ENCODE results near the gene ACAT2.
"Not testable (repeated sequence)": the region's sequence is repeated elsewhere in the genome, so short reads cannot be mapped to it uniquely, and the experiment has no call there.

ACAT2 gene

DNA sequence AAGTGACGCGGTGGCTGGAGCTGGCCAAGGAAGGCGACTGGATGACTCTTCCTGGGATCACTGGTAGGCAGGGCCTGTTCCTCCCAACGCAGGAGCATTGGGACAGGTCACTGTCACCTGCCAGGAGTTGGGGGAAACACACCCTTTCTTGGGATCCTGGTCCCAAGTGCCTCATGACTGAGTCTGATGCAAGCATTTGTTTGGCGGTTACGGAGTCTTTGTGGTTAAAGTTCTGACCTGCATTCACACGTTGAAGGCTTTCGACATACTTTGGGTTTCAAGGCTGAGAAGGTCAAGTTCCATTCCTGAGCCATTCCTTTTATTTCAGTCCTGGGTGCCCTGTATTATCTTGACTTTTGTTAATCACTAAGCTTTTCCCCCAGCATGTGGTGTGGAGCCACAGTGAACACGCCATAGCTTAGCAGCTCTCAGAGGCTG lies 44.2 kb downstream of the ACAT2 start:
- H3K9me3 ChIP-seq (ENCODE audit: insufficient read depth, low read length) = no peaks in the 10 kb centered on the region
- no peak for TF ChIP-seq YY1 (IDR thresholded peaks at IDR 0.05; ENCODE audit: insufficient read depth, insufficient read length)
- no peak for TF ChIP-seq SUZ12 (IDR thresholded peaks at IDR 0.05; ENCODE audit: extremely low read depth, insufficient read depth, insufficient read length)
- no peak for DNase-seq (ENCODE audit: low read depth, low spot score)

DNA sequence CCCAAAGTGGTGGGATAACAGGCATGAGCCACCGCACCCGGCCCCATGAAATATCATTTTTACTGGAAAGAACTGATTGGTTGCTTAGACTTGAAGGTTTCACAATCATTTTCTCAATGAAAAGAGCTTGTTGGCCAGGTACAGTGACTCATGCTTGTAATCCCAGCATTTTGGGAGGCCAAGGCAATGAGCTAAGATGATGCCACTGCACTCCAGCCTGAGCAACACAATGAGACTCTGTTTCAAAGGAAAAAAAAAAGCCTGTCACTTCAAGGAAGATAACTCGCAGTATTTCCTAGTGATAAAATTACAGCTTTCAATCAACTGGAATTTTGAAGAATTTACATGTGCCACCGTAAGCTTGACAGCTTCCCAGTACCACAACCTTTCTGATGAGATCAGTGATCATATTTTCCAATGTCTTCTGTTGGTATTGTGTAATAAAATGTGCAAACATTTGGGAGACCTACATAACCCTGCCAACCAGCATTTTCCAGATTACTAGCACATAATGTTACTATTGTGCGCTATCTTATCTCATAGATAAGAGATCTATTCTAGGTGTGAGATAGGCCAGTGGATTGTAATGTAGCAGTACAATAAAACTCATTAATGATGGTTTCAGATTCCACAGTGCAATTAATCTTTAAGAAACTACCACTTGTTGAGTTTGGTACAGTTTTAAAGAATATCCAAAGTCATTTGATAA lies 45.5 kb downstream of the ACAT2 start:
- no peak overlapping the region for H3K9ac ChIP-seq (ENCODE audit: insufficient read length, low read depth)
- TF ChIP-seq SUZ12 (IDR thresholded peaks at IDR 0.05; ENCODE audit: extremely low read depth, insufficient read depth, insufficient read length) (no peak), ZNF274 (IDR thresholded peaks at IDR 0.05; ENCODE audit: low read depth, low read length) (no peak), YY1 (IDR thresholded peaks at IDR 0.05; ENCODE audit: insufficient read depth, insufficient read length) (no peak)
- no peaks in the 10 kb centered on the region for H3K9me3 ChIP-seq (ENCODE audit: insufficient read depth, low read length)
- H3K4me1 ChIP-seq (ENCODE audit: insufficient read depth, insufficient read length) = no peaks in the 10 kb centered on the region
- DNase-seq (ENCODE audit: low read depth, low spot score) = no peak
- H3K4me3 ChIP-seq (ENCODE audit: insufficient read length, low read depth) = no peak overlapping the region
- H3K27me3 ChIP-seq (ENCODE audit: insufficient read depth, insufficient read length) = no peaks in the 10 kb centered on the region
- no peaks in the 10 kb centered on the region for H3K36me3 ChIP-seq (ENCODE audit: insufficient read depth, insufficient read length, low read length)

More for the DNA sequence above, 44.2 kb downstream of the ACAT2 start:
- Histone ChIP-seq H3K4me3 (ENCODE audit: insufficient read length, low read depth) (no peak overlapping the region), H3K4me1 (ENCODE audit: insufficient read depth, insufficient read length) (no peaks in the 10 kb centered on the region), H3K9ac (ENCODE audit: insufficient read length, low read depth) (no peak overlapping the region), H3K36me3 (ENCODE audit: insufficient read depth, insufficient read length, low read length) (no peaks in the 10 kb centered on the region), H3K27me3 (ENCODE audit: insufficient read depth, insufficient read length) (no peaks in the 10 kb centered on the region)

DNA sequence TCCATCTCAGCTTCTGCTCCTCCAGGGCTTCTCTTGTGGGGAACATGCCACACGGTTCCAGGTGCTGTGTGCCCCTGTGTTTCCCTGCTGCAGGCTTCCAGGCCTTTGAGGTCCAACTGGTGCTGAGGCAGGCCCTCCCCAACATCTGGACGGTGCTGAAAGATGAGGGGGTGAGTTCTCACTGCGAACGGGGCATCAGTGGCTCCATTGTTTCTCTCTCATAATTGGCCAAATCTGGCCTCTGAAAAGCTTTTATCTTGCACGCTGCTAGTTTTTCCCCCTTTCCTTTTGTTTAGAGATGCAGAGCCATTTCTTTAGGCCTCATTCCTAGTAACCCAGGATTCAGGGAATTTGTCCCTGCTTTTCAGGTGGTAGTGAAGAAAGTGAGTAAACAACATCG lies 46.8 kb downstream of the ACAT2 start:
- H3K4me3 ChIP-seq (ENCODE audit: insufficient read length, low read depth) = no peak overlapping the region
- H3K9me3 ChIP-seq (ENCODE audit: insufficient read depth, low read length) = no peaks in the 10 kb centered on the region
- no peaks in the 10 kb centered on the region for H3K36me3 ChIP-seq (ENCODE audit: insufficient read depth, insufficient read length, low read length)
- H3K9ac ChIP-seq (ENCODE audit: insufficient read length, low read depth) = no peak overlapping the region
- no peak for DNase-seq (ENCODE audit: low read depth, low spot score)
- no peaks in the 10 kb centered on the region for H3K27me3 ChIP-seq (ENCODE audit: insufficient read depth, insufficient read length)
- TF ChIP-seq ZNF274 (IDR thresholded peaks at IDR 0.05; ENCODE audit: low read depth, low read length) (no peak), YY1 (IDR thresholded peaks at IDR 0.05; ENCODE audit: insufficient read depth, insufficient read length) (no peak), SUZ12 (IDR thresholded peaks at IDR 0.05; ENCODE audit: extremely low read depth, insufficient read depth, insufficient read length) (no peak)
- H3K4me1 ChIP-seq (ENCODE audit: insufficient read depth, insufficient read length) = no peaks in the 10 kb centered on the region

DNA sequence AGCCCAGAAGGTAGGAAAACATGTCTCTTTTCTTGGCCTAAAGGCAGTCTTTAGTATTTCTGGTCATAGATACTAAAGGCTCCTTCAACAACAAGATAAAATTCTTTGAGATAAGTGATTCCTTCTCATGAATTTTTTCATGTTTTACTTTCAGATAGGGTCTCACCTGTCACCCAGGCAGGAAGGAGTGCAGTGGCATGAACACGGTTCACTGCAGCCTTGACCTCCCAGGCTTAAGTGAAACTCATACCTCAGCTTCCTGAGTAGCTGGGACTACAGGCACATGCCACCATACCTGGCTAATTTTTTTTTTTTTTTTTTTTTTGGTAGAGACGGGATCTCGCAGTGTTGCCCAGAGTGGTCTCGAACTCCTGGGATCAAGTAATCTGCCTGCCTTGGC lies 47.3 kb downstream of the ACAT2 start:
- TF ChIP-seq YY1 (IDR thresholded peaks at IDR 0.05; ENCODE audit: insufficient read depth, insufficient read length) (no peak), SUZ12 (IDR thresholded peaks at IDR 0.05; ENCODE audit: extremely low read depth, insufficient read depth, insufficient read length) (no peak), ZNF274 (IDR thresholded peaks at IDR 0.05; ENCODE audit: low read depth, low read length) (no peak)
- Histone ChIP-seq H3K27me3 (ENCODE audit: insufficient read depth, insufficient read length) (no peaks in the 10 kb centered on the region), H3K9me3 (ENCODE audit: insufficient read depth, low read length) (no peaks in the 10 kb centered on the region), H3K4me3 (ENCODE audit: insufficient read length, low read depth) (no peak overlapping the region), H3K4me1 (ENCODE audit: insufficient read depth, insufficient read length) (no peaks in the 10 kb centered on the region), H3K9ac (ENCODE audit: insufficient read length, low read depth) (no peak overlapping the region), H3K36me3 (ENCODE audit: insufficient read depth, insufficient read length, low read length) (no peaks in the 10 kb centered on the region)
- DNase-seq (ENCODE audit: low read depth, low spot score) = no peak

DNA sequence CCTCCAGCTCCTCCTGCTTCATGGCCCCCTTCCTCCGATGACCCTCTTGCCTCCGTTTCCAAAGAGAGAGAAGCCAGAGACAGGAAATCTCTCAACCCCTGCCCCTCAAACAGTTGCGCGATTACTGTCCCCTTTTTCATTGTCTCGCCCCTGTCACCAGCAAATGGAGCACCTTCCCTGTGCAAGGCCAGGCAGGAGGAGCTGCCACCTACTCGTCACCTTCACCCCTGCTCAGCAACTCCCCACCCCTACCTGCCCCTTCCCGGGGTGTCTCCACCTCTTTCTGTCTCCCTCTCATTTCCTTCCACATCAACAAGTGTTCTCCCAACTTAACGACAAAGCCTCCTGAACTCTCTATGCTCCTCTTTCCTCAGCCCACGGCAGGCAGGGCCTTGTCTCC lies 51.9 kb downstream of the ACAT2 start:
- Histone ChIP-seq H3K4me3 (ENCODE audit: insufficient read length, low read depth) (no peak overlapping the region), H3K36me3 (ENCODE audit: insufficient read depth, insufficient read length, low read length) (no peaks in the 10 kb centered on the region), H3K4me1 (ENCODE audit: insufficient read depth, insufficient read length) (no peaks in the 10 kb centered on the region), H3K27me3 (ENCODE audit: insufficient read depth, insufficient read length) (no peaks in the 10 kb centered on the region), H3K9ac (ENCODE audit: insufficient read length, low read depth) (no peak overlapping the region), H3K9me3 (ENCODE audit: insufficient read depth, low read length) (no peaks in the 10 kb centered on the region)
- no peak for DNase-seq (ENCODE audit: low read depth, low spot score)
- TF ChIP-seq SUZ12 (IDR thresholded peaks at IDR 0.05; ENCODE audit: extremely low read depth, insufficient read depth, insufficient read length) = no peak
- TF ChIP-seq ZNF274 (IDR thresholded peaks at IDR 0.05; ENCODE audit: low read depth, low read length) = no peak
- no peak for TF ChIP-seq YY1 (IDR thresholded peaks at IDR 0.05; ENCODE audit: insufficient read depth, insufficient read length)

DNA sequence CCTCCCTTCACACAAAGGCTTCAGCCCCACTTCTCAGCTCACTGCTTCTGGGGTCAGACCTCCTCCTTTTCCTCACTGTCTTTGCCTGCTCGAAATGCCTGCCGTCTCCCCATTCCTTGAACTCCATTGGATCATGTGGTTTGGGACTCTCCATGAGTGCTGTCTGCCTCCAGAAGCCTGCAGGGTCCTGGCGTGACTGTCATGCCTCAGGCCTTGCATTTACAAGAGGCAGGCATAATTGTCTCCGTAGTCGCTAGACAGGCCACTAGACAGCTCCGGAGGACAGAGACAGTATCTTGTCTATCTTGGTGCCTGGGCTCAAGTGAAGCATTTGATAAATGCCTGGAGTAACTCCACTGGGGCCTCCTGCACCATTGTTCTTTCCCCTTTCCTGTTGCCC lies 53.6 kb downstream of the ACAT2 start:
- Histone ChIP-seq H3K9ac (ENCODE audit: insufficient read length, low read depth) (no peak overlapping the region), H3K36me3 (ENCODE audit: insufficient read depth, insufficient read length, low read length) (no peaks in the 10 kb centered on the region), H3K27me3 (ENCODE audit: insufficient read depth, insufficient read length) (no peaks in the 10 kb centered on the region), H3K4me1 (ENCODE audit: insufficient read depth, insufficient read length) (peaks cover 7% of the 10 kb centered on the region), H3K9me3 (ENCODE audit: insufficient read depth, low read length) (no peaks in the 10 kb centered on the region), H3K4me3 (ENCODE audit: insufficient read length, low read depth) (no peak overlapping the region)
- DNase-seq (ENCODE audit: low read depth, low spot score) = no peak
- TF ChIP-seq ZNF274 (IDR thresholded peaks at IDR 0.05; ENCODE audit: low read depth, low read length) (no peak), YY1 (IDR thresholded peaks at IDR 0.05; ENCODE audit: insufficient read depth, insufficient read length) (no peak), SUZ12 (IDR thresholded peaks at IDR 0.05; ENCODE audit: extremely low read depth, insufficient read depth, insufficient read length) (no peak)

DNA sequence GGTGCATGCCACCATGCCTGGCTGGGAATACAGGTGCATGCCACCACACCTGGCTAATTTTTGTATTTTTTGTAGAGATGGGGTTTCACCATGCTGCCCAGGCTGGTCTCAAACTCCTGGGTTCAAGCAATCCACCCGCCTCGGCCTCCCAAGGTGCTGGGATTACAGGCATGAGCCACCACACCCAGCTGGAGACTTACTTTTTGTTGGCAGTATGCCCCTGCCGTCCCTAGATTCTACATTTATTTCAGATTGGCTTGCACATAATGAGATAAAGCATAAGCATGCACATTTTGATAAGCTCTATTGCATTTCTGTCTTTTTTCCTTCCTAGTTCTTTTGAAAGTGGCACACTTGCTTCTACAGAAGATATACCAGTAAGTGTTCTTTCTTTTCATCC lies 54.9 kb downstream of the ACAT2 start:
- not testable (repeated sequence) for H3K9ac ChIP-seq (ENCODE audit: insufficient read length, low read depth); H3K9me3 ChIP-seq (ENCODE audit: insufficient read depth, low read length); DNase-seq (ENCODE audit: low read depth, low spot score); H3K4me3 ChIP-seq (ENCODE audit: insufficient read length, low read depth); H3K36me3 ChIP-seq (ENCODE audit: insufficient read depth, insufficient read length, low read length); H3K27me3 ChIP-seq (ENCODE audit: insufficient read depth, insufficient read length); H3K4me1 ChIP-seq (ENCODE audit: insufficient read depth, insufficient read length)
